Fibroblast of mammary gland (primary cell): ENCODE results near the gene C22orf42.
"Not testable (repeated sequence)": the region's sequence is repeated elsewhere in the genome, so short reads cannot be mapped to it uniquely, and the experiment has no call there.

Source experiments
- DNase-seq: peaks from one replicate; pipeline ENCODE4 v3.0.0-alpha.2; 2010; ENCODE audit warnings: low read depth
- H3K4me3 ChIP-seq: 2 replicates; pipeline ENCODE4 v1.5.1; 2011; ENCODE audit warnings: low read depth, mild to moderate bottlenecking, low read length, moderate library complexity; ENCODE audit not compliant: control insufficient read depth
- CTCF ChIP-seq: conservative IDR thresholded peaks from 2 replicates; pipeline ENCODE4 v1.5.1; 2011; ENCODE audit warnings: low read depth, low read length, inconsistent platforms; ENCODE audit not compliant: control insufficient read depth, insufficient read depth

The C22orf42 gene

GRCh38 chr22:32177221-32177765, 18.2 kb upstream of the C22orf42 start:
- DNase-seq = peak; percentile 1
- no peak for TF ChIP-seq CTCF
- no peak overlapping the region for H3K4me3 ChIP-seq

GRCh38 chr22:32175683-32176644, 16.9 kb upstream of the C22orf42 start:
- no peak overlapping the region for H3K4me3 ChIP-seq
- no peak for TF ChIP-seq CTCF
- DNase-seq = no peak

GRCh38 chr22:32175115-32175514, 16.0 kb upstream of the C22orf42 start:
- DNase-seq = no peak
- no peak for TF ChIP-seq CTCF
- H3K4me3 ChIP-seq = no peak overlapping the region

GRCh38 chr22:32165681-32166080, 6.6 kb upstream of the C22orf42 start:
- TF ChIP-seq CTCF = no peak

GRCh38 chr22:32164075-32164860, 5.2 kb upstream of the C22orf42 start:
- TF ChIP-seq CTCF = no peak
- DNase-seq = no peak
- H3K4me3 ChIP-seq = no peak overlapping the region

More at GRCh38 chr22:32165681-32166080, 6.6 kb upstream of the C22orf42 start:
- no peak overlapping the region for H3K4me3 ChIP-seq
- no peak for DNase-seq

- not testable (repeated sequence) for H3K4me3 ChIP-seq, DNase-seq
Observed at GRCh38 chr22:32160411-32160810, 1.3 kb upstream of the C22orf42 start.

GRCh38 chr22:32157632-32158031, 1.5 kb downstream of the C22orf42 start:
- DNase-seq, H3K4me3 ChIP-seq: not testable (repeated sequence)

GRCh38 chr22:32154727-32155126, 4.4 kb downstream of the C22orf42 start:
- not testable (repeated sequence) for H3K4me3 ChIP-seq, DNase-seq

- DNase-seq, H3K4me3 ChIP-seq: not testable (repeated sequence)
Observed at GRCh38 chr22:32151641-32152040, 7.5 kb downstream of the C22orf42 start.

- not testable (repeated sequence) for DNase-seq, H3K4me3 ChIP-seq
Observed at GRCh38 chr22:32150647-32151046, 8.5 kb downstream of the C22orf42 start.

- H3K4me3 ChIP-seq, DNase-seq: not testable (repeated sequence)
Observed at GRCh38 chr22:32148372-32148771, 10.7 kb downstream of the C22orf42 start.

- H3K4me3 ChIP-seq, DNase-seq: not testable (repeated sequence)
Observed at GRCh38 chr22:32147128-32147527, 12.0 kb downstream of the C22orf42 start.
